H9 (cell line): ENCODE data around the gene CNPPD1. TPM values are rescaled to one million over a fixed set of nuclear protein-coding genes. Genes with fewer than 3 reads are reported as not detected.

Experiments used
- DNase-seq: peaks from one replicate; pipeline ENCODE4 v3.0.0-alpha.2; 2017
- H2AFZ ChIP-seq: one replicate; pipeline ENCODE4 v1.6.1; 2013; ENCODE audit warnings: mild to moderate bottlenecking, low read length, control low read depth, moderate library complexity
- H2AK5ac ChIP-seq: 2 replicates; pipeline ENCODE4 v1.6.1; 2013; ENCODE audit warnings: low read length, control low read depth, mixed read lengths; ENCODE audit not compliant: insufficient read length
- H2BK120ac ChIP-seq: one replicate; pipeline ENCODE4 v1.6.1; 2013; ENCODE audit warnings: low read depth, mild to moderate bottlenecking, low read length, control low read depth, inconsistent platforms; ENCODE audit not compliant: poor library complexity, severe bottlenecking
- H2BK12ac ChIP-seq: 2 replicates; pipeline ENCODE4 v1.6.1; 2013; ENCODE audit warnings: low read length, control low read depth, mixed read lengths, low read depth; ENCODE audit not compliant: insufficient read length
- H2BK15ac ChIP-seq: 2 replicates; pipeline ENCODE4 v1.6.1; 2013; ENCODE audit warnings: low read depth, low read length, control low read depth
- H2BK20ac ChIP-seq: one replicate; pipeline ENCODE4 v1.6.1; 2013; ENCODE audit warnings: low read depth, mild to moderate bottlenecking, low read length, control low read depth, inconsistent platforms; ENCODE audit not compliant: poor library complexity, severe bottlenecking
- H2BK5ac ChIP-seq: 2 replicates; pipeline ENCODE4 v1.6.1; 2013; ENCODE audit warnings: low read length, control low read depth, mixed read lengths; ENCODE audit not compliant: insufficient read length
- H3K14ac ChIP-seq: 2 replicates; pipeline ENCODE4 v1.6.1; 2013; ENCODE audit warnings: low read length, control low read depth; ENCODE audit not compliant: insufficient read depth
- H3K18ac ChIP-seq: 2 replicates; pipeline ENCODE4 v1.6.1; 2013; ENCODE audit warnings: low read depth, mild to moderate bottlenecking, mixed read lengths, low read length, control low read depth; ENCODE audit not compliant: insufficient read length
- H3K23ac ChIP-seq: 2 replicates; pipeline ENCODE4 v1.6.1; 2013; ENCODE audit warnings: low read length, control low read depth, mixed read lengths, low read depth; ENCODE audit not compliant: insufficient read length
- H3K23me2 ChIP-seq: 2 replicates; pipeline ENCODE4 v1.6.1; 2013; ENCODE audit warnings: low read depth, mild to moderate bottlenecking, mixed read lengths, low read length, control low read depth; ENCODE audit not compliant: insufficient read length, poor library complexity, severe bottlenecking
- H3K27ac ChIP-seq: 2 replicates; pipeline ENCODE4 v1.5.1; 2013; ENCODE audit warnings: low read length, control low read depth, mixed read lengths, low read depth; ENCODE audit not compliant: insufficient read length
- H3K27me3 ChIP-seq: 2 replicates; pipeline ENCODE4 v1.6.1; 2013; ENCODE audit warnings: low read length, control low read depth, inconsistent platforms; ENCODE audit not compliant: insufficient read depth
- H3K4ac ChIP-seq: 2 replicates; pipeline ENCODE4 v1.6.1; 2013; ENCODE audit warnings: low read depth, mild to moderate bottlenecking, control low read depth, inconsistent platforms, low read length, moderate library complexity
- H3K4me1 ChIP-seq: 2 replicates; pipeline ENCODE4 v1.6.1; 2013; ENCODE audit warnings: low read length, control low read depth, inconsistent platforms; ENCODE audit not compliant: insufficient read depth
- H3K4me2 ChIP-seq: 2 replicates; pipeline ENCODE4 v1.6.1; 2013; ENCODE audit warnings: low read length, control low read depth, mixed read lengths; ENCODE audit not compliant: insufficient read length, insufficient read depth
- H3K56ac ChIP-seq: 2 replicates; pipeline ENCODE4 v1.6.1; 2013; ENCODE audit warnings: low read depth, mild to moderate bottlenecking, mixed read lengths, low read length, control low read depth; ENCODE audit not compliant: insufficient read length
- H3K79me1 ChIP-seq: 2 replicates; pipeline ENCODE4 v1.6.1; 2013; ENCODE audit warnings: low read depth, mild to moderate bottlenecking, moderate library complexity, low read length, control low read depth, inconsistent platforms; ENCODE audit not compliant: insufficient read depth, poor library complexity, severe bottlenecking
- H3K79me2 ChIP-seq: 2 replicates; pipeline ENCODE4 v1.6.1; 2013; ENCODE audit warnings: low read length, control low read depth, inconsistent platforms; ENCODE audit not compliant: insufficient read depth
- H3K9ac ChIP-seq: 2 replicates; pipeline ENCODE4 v1.6.1; 2013; ENCODE audit warnings: low read length, control low read depth, mixed read lengths; ENCODE audit not compliant: insufficient read length; ENCODE audit errors: extremely low read depth
- H3K9me3 ChIP-seq: one replicate; pipeline ENCODE4 v1.6.1; 2013; ENCODE audit warnings: low read depth, low read length, inconsistent platforms; ENCODE audit not compliant: control insufficient read depth
- H3T11ph ChIP-seq: one replicate; pipeline ENCODE4 v1.6.1; 2013; ENCODE audit warnings: mild to moderate bottlenecking, low read length, control low read depth, inconsistent platforms
- H4K20me1 ChIP-seq: one replicate; pipeline ENCODE4 v1.6.1; 2013; ENCODE audit not compliant: control insufficient read depth, insufficient read length, insufficient read depth
- H4K5ac ChIP-seq: 2 replicates; pipeline ENCODE4 v1.6.1; 2013; ENCODE audit warnings: low read depth, mild to moderate bottlenecking, mixed read lengths, low read length, control low read depth; ENCODE audit not compliant: insufficient read length
- H4K8ac ChIP-seq: replicated peaks from 2 replicates; pipeline ENCODE4 v1.6.1; 2013; ENCODE audit warnings: low read length, control low read depth, mixed read lengths, low read depth; ENCODE audit not compliant: insufficient read length
- H4K91ac ChIP-seq: 2 replicates; pipeline ENCODE4 v1.6.1; 2013; ENCODE audit warnings: low read depth, mild to moderate bottlenecking, moderate library complexity, mixed read lengths, low read length, control low read depth; ENCODE audit not compliant: insufficient read length
- H3K27ac Mint-ChIP-seq, 3 experiments: 2 replicates in 2 of 3; 3 replicates in 1 of 3; pipeline ENCODE4 v1.8.0; 2020 to 2021; ENCODE audit warnings: mixed read lengths in 3 of 3, mild to moderate bottlenecking in 1 of 3, moderate library complexity in 1 of 3
- H3K27me3 Mint-ChIP-seq: 2 replicates; pipeline ENCODE4 v1.8.0; 2021; ENCODE audit warnings: low read depth, mild to moderate bottlenecking, moderate library complexity, mixed read lengths
- H3K36me3 Mint-ChIP-seq, 3 experiments: 2 replicates in 2 of 3; 3 replicates in 1 of 3; pipeline ENCODE4 v1.8.0; 2020 to 2021; ENCODE audit warnings: low read depth in 3 of 3, mixed read lengths in 3 of 3; ENCODE audit not compliant: insufficient read depth in 1 of 3
- H3K4me1 Mint-ChIP-seq, 2 experiments: 2 replicates each; pipeline ENCODE4 v1.8.0; 2020; ENCODE audit warnings: mixed read lengths in 2 of 2
- H3K4me3 Mint-ChIP-seq, 2 experiments: 2 replicates in 1 of 2; 3 replicates in 1 of 2; pipeline ENCODE4 v1.8.0; 2020 to 2021; ENCODE audit warnings: mild to moderate bottlenecking in 2 of 2, mixed read lengths in 2 of 2, moderate library complexity in 1 of 2
- H3K9me3 Mint-ChIP-seq, 2 experiments: 2 replicates in 1 of 2; 3 replicates in 1 of 2; pipeline ENCODE4 v1.8.0; 2020; ENCODE audit warnings: mild to moderate bottlenecking in 2 of 2, mixed read lengths in 2 of 2, moderate library complexity in 1 of 2
- CTCF ChIP-seq: fragments of 200-600 bp; sonication (generic); conservative IDR thresholded peaks from 3 replicates; pipeline ENCODE4 v1.8.0; 2021; ENCODE audit warnings: antibody characterized with exemption, mild to moderate bottlenecking
- WGBS: extraction: QIAGEN DNeasy Blood & Tissue Kit; methylation state at CpG from one replicate; pipeline ENCODE4 v1.1.7; 2013; ENCODE audit warnings: missing lambda C conversion rate, low lambda C conversion rate, mixed read lengths; ENCODE audit not compliant: insufficient read length; ENCODE audit errors: extremely low coverage; 5-methylcytosine and 5-hydroxymethylcytosine counted together
- total RNA-seq: library from RNA; stranded (reverse); gene quantifications from 2 replicates; pipeline ENCODE4 v1.2.1, GENCODE V29; 2021

CNPPD1 gene
- total RNA-seq, 1 experiment from 2014 or later: 33.0 TPM

DNA sequence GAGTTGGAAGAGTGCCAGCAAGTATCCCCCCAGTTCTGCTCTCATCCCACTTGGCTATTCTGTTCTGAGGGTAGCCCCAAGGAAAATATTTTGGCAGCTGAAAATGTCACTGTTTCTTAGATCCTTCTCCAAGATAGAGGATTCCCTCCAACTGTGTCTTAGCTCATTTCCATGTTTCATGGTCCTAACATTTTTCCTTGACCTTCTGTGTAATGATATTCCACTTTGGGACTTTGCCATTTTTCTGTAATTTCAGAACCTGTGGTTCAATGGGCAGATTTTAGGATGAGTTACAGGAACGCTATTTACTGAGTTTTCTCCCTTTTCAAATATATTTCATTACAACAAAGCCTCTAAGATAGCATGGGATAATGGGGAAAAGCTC lies 50.8 kb downstream of the CNPPD1 start:
- Mint-ChIP-seq H3K36me3 (no peaks in the 10 kb centered on the region), H3K4me3 (no peak overlapping the region), H3K4me1 (peaks cover 4 to 6% of the 10 kb centered on the region in 2 experiments; a peak in 2 of 4 replicates), H3K27ac (no peak overlapping the region), H3K9me3 (no peaks in the 10 kb centered on the region), H3K27me3 (no peaks in the 10 kb centered on the region)
- Histone ChIP-seq H3K9me3 (no peaks in the 10 kb centered on the region), H2BK120ac (no peak overlapping the region), H2BK20ac (no peak overlapping the region), H3K56ac (no peak overlapping the region), H4K5ac (no peak overlapping the region), H2BK15ac (no peak overlapping the region), H2AK5ac (no peak overlapping the region), H2BK12ac (no peak overlapping the region), H3K4ac (no peak overlapping the region), H3K27ac (no peak overlapping the region), H3K23me2 (no peaks in the 10 kb centered on the region), H2BK5ac (no peak overlapping the region), H3K79me1 (no peaks in the 10 kb centered on the region), H3T11ph (no peak overlapping the region), H3K4me2 (no peak overlapping the region), H3K9ac (no peak overlapping the region), H3K4me1 (0 out of 2 replicates have a peak, but pooled peaks cover 4% of the 10 kb centered on the region), H4K91ac (no peak overlapping the region), H4K8ac (no peak overlapping the region), H3K79me2 (no peaks in the 10 kb centered on the region), H3K18ac (no peak overlapping the region), H3K23ac (no peak overlapping the region), H2AFZ (no peak overlapping the region), H3K14ac (no peak overlapping the region), H4K20me1 (no peaks in the 10 kb centered on the region), H3K27me3 (no peaks in the 10 kb centered on the region)
- WGBS: no CpG with 5 or more reads among the region's 1 CpG
- DNase-seq: no peak
- no peak for TF ChIP-seq CTCF
